ENCODE data around the gene DHX34.

DNA sequence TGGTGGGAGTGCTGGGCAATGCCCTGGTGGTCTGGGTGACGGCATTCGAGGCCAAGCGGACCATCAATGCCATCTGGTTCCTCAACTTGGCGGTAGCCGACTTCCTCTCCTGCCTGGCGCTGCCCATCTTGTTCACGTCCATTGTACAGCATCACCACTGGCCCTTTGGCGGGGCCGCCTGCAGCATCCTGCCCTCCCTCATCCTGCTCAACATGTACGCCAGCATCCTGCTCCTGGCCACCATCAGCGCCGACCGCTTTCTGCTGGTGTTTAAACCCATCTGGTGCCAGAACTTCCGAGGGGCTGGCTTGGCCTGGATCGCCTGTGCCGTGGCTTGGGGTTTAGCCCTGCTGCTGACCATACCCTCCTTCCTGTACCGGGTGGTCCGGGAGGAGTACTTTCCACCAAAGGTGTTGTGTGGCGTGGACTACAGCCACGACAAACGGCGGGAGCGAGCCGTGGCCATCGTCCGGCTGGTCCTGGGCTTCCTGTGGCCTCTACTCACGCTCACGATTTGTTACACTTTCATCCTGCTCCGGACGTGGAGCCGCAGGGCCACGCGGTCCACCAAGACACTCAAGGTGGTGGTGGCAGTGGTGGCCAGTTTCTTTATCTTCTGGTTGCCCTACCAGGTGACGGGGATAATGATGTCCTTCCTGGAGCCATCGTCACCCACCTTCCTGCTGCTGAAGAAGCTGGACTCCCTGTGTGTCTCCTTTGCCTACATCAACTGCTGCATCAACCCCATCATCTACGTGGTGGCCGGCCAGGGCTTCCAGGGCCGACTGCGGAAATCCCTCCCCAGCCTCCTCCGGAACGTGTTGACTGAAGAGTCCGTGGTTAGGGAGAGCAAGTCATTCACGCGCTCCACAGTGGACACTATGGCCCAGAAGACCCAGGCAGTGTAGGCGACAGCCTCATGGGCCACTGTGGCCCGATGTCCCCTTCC, 28.9 kb upstream of the DHX34 start:
- TF ChIP-seq YY1 (IDR thresholded peaks at IDR 0.05; ENCODE audit: low read depth) (no peak), TAF1 (IDR thresholded peaks at IDR 0.05; ENCODE audit: low read depth) (no peak), CREB1 (IDR thresholded peaks at IDR 0.05; ENCODE audit: low read depth) (no peak), EP300 (IDR thresholded peaks at IDR 0.05; ENCODE audit: borderline replicate concordance) (no peak), REST (IDR thresholded peaks at IDR 0.05; ENCODE audit: low read depth) (no peak), MAX (IDR thresholded peaks at IDR 0.05) (no peak), RAD21 (IDR thresholded peaks at IDR 0.05; ENCODE audit: low read depth) (no peak), NFIC (IDR thresholded peaks at IDR 0.05) (no peak), EGR1 (IDR thresholded peaks at IDR 0.05) (no peak), TEAD4 (IDR thresholded peaks at IDR 0.05) (no peak)
